AG04450 (cell line): ENCODE measurements around the gene DKKL1. TPM values are rescaled to one million over a fixed set of nuclear protein-coding genes. Genes with fewer than 3 reads are reported as not detected.

ENCODE experiments used
- CTCF ChIA-PET: fragments of 300-600, 350-600 bp; formaldehyde crosslinking; extraction: SDS; loops from one replicate; lab custom pipeline; 2022; ENCODE audit warnings: antibody characterized with exemption, inconsistent platforms; lab: Charles Lee
- POLR2A ChIA-PET: fragments of 350-600 bp; formaldehyde crosslinking; extraction: SDS; loops from one replicate; lab custom pipeline; 2021; ENCODE audit warnings: antibody characterized with exemption, inconsistent platforms; lab: Yijun Ruan, JAX
- DNase-seq: peaks from one replicate; pipeline ENCODE4 v3.0.0-alpha.2; 2011; ENCODE audit warnings: low read depth, low spot score
- H3K27ac ChIP-seq: one replicate; pipeline ENCODE4 v1.5.1; 2012; ENCODE audit warnings: low read depth, low read length, control low read depth
- H3K27me3 ChIP-seq: one replicate; pipeline ENCODE4 v1.6.0; 2012; ENCODE audit warnings: low read length; ENCODE audit not compliant: control insufficient read depth, insufficient read depth
- H3K4me3 ChIP-seq: 2 replicates; pipeline ENCODE4 v1.5.1; 2011; ENCODE audit warnings: mild to moderate bottlenecking, low read depth, low read length, control low read depth
- H3K9me3 ChIP-seq: 2 replicates; pipeline ENCODE4 v1.5.1; 2012; ENCODE audit warnings: low read length; ENCODE audit not compliant: control insufficient read depth, insufficient read depth
- CTCF ChIP-seq: IDR thresholded peaks from 2 replicates; pipeline ENCODE4 v1.5.1; 2011; ENCODE audit warnings: low read depth, low read length, control low read depth, inconsistent platforms
- polyA plus RNA-seq: library from polyadenylated mRNA; depleted of rRNA; stranded (reverse); fragments of >200 nt; gene quantifications from 2 replicates; pipeline ENCODE4 v1.2.3, GENCODE V29; 2011

Gene DKKL1
- polyA plus RNA-seq, 1 experiment, result 0.14 TPM

- no peaks in the 10 kb centered on the region for H3K9me3 ChIP-seq
- POLR2A ChIA-PET, result no interaction called here
Observed at GRCh38 chr19:49398001-49398615, 34.4 kb downstream of the DKKL1 start.

GRCh38 chr19:49398931-49399330, 35.3 kb downstream of the DKKL1 start:
- H3K27ac ChIP-seq, result no peak overlapping the region
- CTCF ChIA-PET, result no interaction called here
- POLR2A ChIA-PET, result no interaction called here
- TF ChIP-seq CTCF, result no peak
- H3K9me3 ChIP-seq, result no peaks in the 10 kb centered on the region
- no peak overlapping the region for H3K4me3 ChIP-seq
- DNase-seq, result no peak
- peaks cover 37% of the 10 kb centered on the region for H3K27me3 ChIP-seq

More at GRCh38 chr19:49398001-49398615, 34.4 kb downstream of the DKKL1 start:
- Histone ChIP-seq H3K27ac (no peak overlapping the region), H3K27me3 (peaks cover 38% of the 10 kb centered on the region), H3K4me3 (no peak overlapping the region)
- no peak for DNase-seq
- CTCF ChIA-PET, result no interaction called here
- TF ChIP-seq CTCF, result no peak

- Histone ChIP-seq H3K27ac (no peak overlapping the region), H3K27me3 (peaks cover 27% of the 10 kb centered on the region), H3K4me3 (no peak overlapping the region), H3K9me3 (no peaks in the 10 kb centered on the region)
- CTCF ChIA-PET, result interaction anchor here (0.6 kb wide), 1 partner anchor 45 kb away, joined by 3 read pairs; no protein-coding TSS in a partner anchor
- DNase-seq, result no peak
- POLR2A ChIA-PET, result no interaction called here
- no peak for TF ChIP-seq CTCF
Observed at GRCh38 chr19:49400029-49400428, 36.4 kb downstream of the DKKL1 start.

GRCh38 chr19:49403404-49404187, 39.9 kb downstream of the DKKL1 start:
- ChIA-PET POLR2A (interaction anchor here (0.6 kb wide), 1 partner anchor 50 kb away, joined by 4 read pairs; the partner anchor contains the start of gene ALDH16A1), CTCF (interaction anchor here (0.6 to 0.7 kb wide), 2 partner anchors 41 to 103 kb away, joined by 3 to 6 read pairs; no protein-coding TSS in a partner anchor)
- no peak for TF ChIP-seq CTCF
- H3K9me3 ChIP-seq, result no peaks in the 10 kb centered on the region
- H3K27me3 ChIP-seq, result peaks cover 26% of the 10 kb centered on the region
- DNase-seq, result no peak
- H3K27ac ChIP-seq, result no peak overlapping the region
- H3K4me3 ChIP-seq, result no peak overlapping the region

GRCh38 chr19:49407079-49407478, 43.4 kb downstream of the DKKL1 start:
- POLR2A ChIA-PET, result no interaction called here
- CTCF ChIA-PET, result no interaction called here
- H3K9me3 ChIP-seq, result no peaks in the 10 kb centered on the region

More at GRCh38 chr19:49407079-49407478, 43.4 kb downstream of the DKKL1 start:
- DNase-seq, result no peak
- TF ChIP-seq CTCF, result no peak
- no peak overlapping the region for H3K4me3 ChIP-seq
- no peak overlapping the region for H3K27ac ChIP-seq
- H3K27me3 ChIP-seq, result peaks cover 21% of the 10 kb centered on the region
